Measurements from ENCODE around the gene TM2D1. TPM values are rescaled to one million over a fixed set of nuclear protein-coding genes. Genes with fewer than 3 reads are reported as not detected.
A peak's percentile ranks its signal among the peaks of the same experiment; 100 is the strongest.
"Not testable (repeated sequence)": the region's sequence is repeated elsewhere in the genome, so short reads cannot be mapped to it uniquely, and the experiment has no call there.

TM2D1 gene
- total RNA-seq, 1 experiment from 2014 or later: 45.8 TPM

- no peak overlapping the region for H3K4me3 Mint-ChIP-seq (ENCODE audit: low read depth, unreplicated experiment)
- intact Hi-C loops (cut with micrococcal nuclease; ENCODE audit: unreplicated experiment): no loop called here
- H3K27ac Mint-ChIP-seq (ENCODE audit: unreplicated experiment): no peak overlapping the region
- DNase-seq: no peak
- TF ChIP-seq CTCF (IDR thresholded peaks at IDR 0.05; ENCODE audit: unreplicated experiment): no peak
- no peaks in the 10 kb centered on the region for H3K9me3 Mint-ChIP-seq (ENCODE audit: low read depth, unreplicated experiment)
- H3K36me3 Mint-ChIP-seq (ENCODE audit: insufficient read depth, unreplicated experiment): peaks cover 6% of the 10 kb centered on the region
- no peaks in the 10 kb centered on the region for H3K4me1 Mint-ChIP-seq (ENCODE audit: low read depth, unreplicated experiment)
- CTCF ChIA-PET: interaction anchor here (0.6 kb wide), 1 partner anchor 11 kb away, joined by 4 read pairs; no protein-coding TSS in a partner anchor
- H3K27me3 Mint-ChIP-seq (ENCODE audit: unreplicated experiment): no peaks in the 10 kb centered on the region
- BruUV-seq (replicated peaks): no TSS peak
Measured at GRCh38 chr1:61680500-61680899, 44.4 kb downstream of the TM2D1 start.

- not testable (repeated sequence) for H3K27ac Mint-ChIP-seq (ENCODE audit: unreplicated experiment); H3K27me3 Mint-ChIP-seq (ENCODE audit: unreplicated experiment); BruUV-seq (replicated peaks); H3K36me3 Mint-ChIP-seq (ENCODE audit: insufficient read depth, unreplicated experiment); H3K4me1 Mint-ChIP-seq (ENCODE audit: low read depth, unreplicated experiment); H3K4me3 Mint-ChIP-seq (ENCODE audit: low read depth, unreplicated experiment); H3K9me3 Mint-ChIP-seq (ENCODE audit: low read depth, unreplicated experiment)
- intact Hi-C loops (cut with micrococcal nuclease; ENCODE audit: unreplicated experiment): loop anchor here (5.0 kb wide), 1 partner anchor 175 kb away; no protein-coding TSS in a partner anchor
- DNase-seq: peak; percentile 23
- CTCF ChIA-PET: interaction anchor here (0.7 kb wide), 2 partner anchors 88 to 325 kb away, joined by 3 to 4 read pairs; no protein-coding TSS in a partner anchor
Measured at GRCh38 chr1:61676881-61677280, 48.1 kb downstream of the TM2D1 start.

- BruUV-seq (replicated peaks): no TSS peak
- Mint-ChIP-seq H3K27ac (ENCODE audit: unreplicated experiment) (no peak overlapping the region), H3K4me1 (ENCODE audit: low read depth, unreplicated experiment) (no peaks in the 10 kb centered on the region), H3K27me3 (ENCODE audit: unreplicated experiment) (no peaks in the 10 kb centered on the region), H3K36me3 (ENCODE audit: insufficient read depth, unreplicated experiment) (no peaks in the 10 kb centered on the region), H3K4me3 (ENCODE audit: low read depth, unreplicated experiment) (no peak overlapping the region), H3K9me3 (ENCODE audit: low read depth, unreplicated experiment) (no peaks in the 10 kb centered on the region)
- no peak for DNase-seq
- no peak for TF ChIP-seq CTCF (IDR thresholded peaks at IDR 0.05; ENCODE audit: unreplicated experiment)
- CTCF ChIA-PET: no interaction called here
- intact Hi-C loops (cut with micrococcal nuclease; ENCODE audit: unreplicated experiment): no loop called here
Measured at GRCh38 chr1:61674221-61674620, 50.7 kb downstream of the TM2D1 start.

GRCh38 chr1:61672376-61672775 lies 52.6 kb downstream of the TM2D1 start:
- Mint-ChIP-seq H3K4me3 (ENCODE audit: low read depth, unreplicated experiment) (no peak overlapping the region), H3K36me3 (ENCODE audit: insufficient read depth, unreplicated experiment) (no peaks in the 10 kb centered on the region), H3K9me3 (ENCODE audit: low read depth, unreplicated experiment) (no peaks in the 10 kb centered on the region), H3K27ac (ENCODE audit: unreplicated experiment) (no peak overlapping the region), H3K27me3 (ENCODE audit: unreplicated experiment) (no peaks in the 10 kb centered on the region), H3K4me1 (ENCODE audit: low read depth, unreplicated experiment) (no peaks in the 10 kb centered on the region)
- BruUV-seq (replicated peaks): no TSS peak
- CTCF ChIA-PET: no interaction called here
- intact Hi-C loops (cut with micrococcal nuclease; ENCODE audit: unreplicated experiment): no loop called here
- no peak for DNase-seq
- no peak for TF ChIP-seq CTCF (IDR thresholded peaks at IDR 0.05; ENCODE audit: unreplicated experiment)

- Mint-ChIP-seq H3K36me3 (ENCODE audit: insufficient read depth, unreplicated experiment) (no peaks in the 10 kb centered on the region), H3K4me3 (ENCODE audit: low read depth, unreplicated experiment) (no peak overlapping the region), H3K9me3 (ENCODE audit: low read depth, unreplicated experiment) (no peaks in the 10 kb centered on the region), H3K27me3 (ENCODE audit: unreplicated experiment) (no peaks in the 10 kb centered on the region), H3K4me1 (ENCODE audit: low read depth, unreplicated experiment) (no peaks in the 10 kb centered on the region), H3K27ac (ENCODE audit: unreplicated experiment) (no peak overlapping the region)
- CTCF ChIA-PET: no interaction called here
- no peak for TF ChIP-seq CTCF (IDR thresholded peaks at IDR 0.05; ENCODE audit: unreplicated experiment)
- no TSS peak for BruUV-seq (replicated peaks)
- no peak for DNase-seq
- intact Hi-C loops (cut with micrococcal nuclease; ENCODE audit: unreplicated experiment): no loop called here
Measured at GRCh38 chr1:61670445-61670844, 54.5 kb downstream of the TM2D1 start.

Data from Calu3 (cell line).